HepG2 (cell line): Measurements from ENCODE around the gene THRA. TPM values are rescaled to one million over a fixed set of nuclear protein-coding genes. Genes with fewer than 3 reads are reported as not detected.

Source experiments
- ATAC-seq: fragments of 200-7000 bp; cut with Tn5 transposase; 3 replicates; pipeline ENCODE4 v1.9.1; 2020; ENCODE audit warnings: mild to moderate bottlenecking, moderate library complexity
- BruUV-seq: library from RNA; stranded (reverse); fragments of 400-500 nt; replicated peaks from 2 replicates; lab custom pipeline; 2021; lab: Mats Ljungman, UMichigan
- CTCF ChIA-PET: fragments of 300-600 bp; formaldehyde crosslinking; extraction: SDS; loops from one replicate; lab custom pipeline; 2021; ENCODE audit warnings: low total read pairs, inconsistent platforms, low intra/inter-chr PET ratio; lab: Yijun Ruan, JAX
- POLR2A ChIA-PET: fragments of 350-600 bp; sonication (Branson Sonifier 250); formaldehyde crosslinking; loops from one replicate; lab custom pipeline; 2020; ENCODE audit warnings: antibody characterized with exemption, inconsistent platforms; lab: Yijun Ruan, JAX
- DNase-seq: peaks from one replicate; pipeline ENCODE4 v3.0.0-alpha.2; 2015; ENCODE audit warnings: low spot score
- FAIRE-seq: peaks from 3 replicates; lab custom pipeline; 2011; peaks lifted over from hg19 to GRCh38; lab: Jason Lieb, UNC
- H2AFZ ChIP-seq: one replicate; pipeline ENCODE4 v1.6.1; 2011; ENCODE audit warnings: low read length, inconsistent platforms
- H3K27ac ChIP-seq: fragments of 300-600 bp; 3 replicates; pipeline ENCODE4 v1.8.0; 2011; ENCODE audit warnings: mixed run types, mild to moderate bottlenecking, mixed read lengths, low read length, inconsistent platforms; ENCODE audit not compliant: insufficient read depth; ENCODE audit errors: extremely low read length
- H3K27me3 ChIP-seq, 2 experiments: fragments of 200-600 bp in 1 of 2; 2 replicates in 1 of 2; 3 replicates in 1 of 2; pipeline versions ENCODE4 v1.6.0 to v1.8.0; 2011; ENCODE audit warnings: low read length in 2 of 2, mild to moderate bottlenecking in 2 of 2, moderate library complexity in 2 of 2, inconsistent platforms in 1 of 2; ENCODE audit not compliant: insufficient read depth in 2 of 2, control insufficient read depth in 1 of 2
- H3K36me3 ChIP-seq, 2 experiments: fragments of 200-600 bp in 1 of 2; replicated peaks in 1 of 2; 2 replicates in 1 of 2; 3 replicates in 1 of 2; pipeline versions ENCODE4 v1.5.1 to v1.8.0; 2011; ENCODE audit warnings: low read length in 2 of 2, inconsistent platforms in 1 of 2; ENCODE audit not compliant: insufficient read depth in 2 of 2, control insufficient read depth in 1 of 2
- H3K4me1 ChIP-seq: 2 replicates; pipeline ENCODE4 v1.5.1; 2012; ENCODE audit warnings: low read length, inconsistent platforms; ENCODE audit not compliant: insufficient read depth
- H3K4me2 ChIP-seq: 2 replicates; pipeline ENCODE4 v1.6.0; 2011; ENCODE audit warnings: low read depth, low read length, inconsistent platforms
- H3K4me3 ChIP-seq, 3 experiments: fragments of 200-600 bp in 1 of 3; sonication (generic), shearing (Covaris generic) in 1 of 3; replicated peaks in 1 of 3; 2 replicates each; pipeline ENCODE4 v1.5.1; 2011 to 2016; ENCODE audit warnings: low read length in 3 of 3, inconsistent platforms in 2 of 3, low read depth in 2 of 3, mild to moderate bottlenecking in 2 of 3, control low read depth in 1 of 3, mixed read lengths in 1 of 3; ENCODE audit not compliant: insufficient read depth in 1 of 3
- H3K79me2 ChIP-seq: one replicate; pipeline ENCODE4 v1.6.1; 2011; ENCODE audit warnings: low read length, inconsistent platforms; ENCODE audit not compliant: insufficient read depth
- H3K9ac ChIP-seq: 2 replicates; pipeline ENCODE4 v1.6.0; 2011; ENCODE audit warnings: mild to moderate bottlenecking, low read depth, low read length, inconsistent platforms; ENCODE audit not compliant: insufficient read depth
- H3K9me3 ChIP-seq: 2 replicates; pipeline ENCODE4 v1.5.1; 2012; ENCODE audit warnings: mild to moderate bottlenecking, low read length
- H4K20me1 ChIP-seq: 2 replicates; pipeline ENCODE4 v1.6.0; 2011; ENCODE audit warnings: inconsistent platforms, mild to moderate bottlenecking, low read length, moderate library complexity; ENCODE audit not compliant: insufficient read depth
- CENPX ChIP-seq: sonication (generic); formaldehyde crosslinking; IDR thresholded peaks from 2 replicates; pipeline ENCODE4 v1.9.0; 2021; ENCODE audit warnings: mild to moderate bottlenecking, missing genetic modification reagents, moderate library complexity
- PTBP1 ChIP-seq: fragments of 200-400 bp; formaldehyde crosslinking; IDR thresholded peaks from 2 replicates; pipeline ENCODE4 v1.6.1; 2018; ENCODE audit warnings: low read length, low read depth; ENCODE audit not compliant: poor library complexity, severe bottlenecking
- SMC3 ChIP-seq: IDR thresholded peaks from 2 replicates; pipeline ENCODE4 v1.6.1; 2011; ENCODE audit warnings: low read length, improper control_type of control experiment
- SPEN ChIP-seq: sonication (generic); formaldehyde crosslinking; IDR thresholded peaks from 2 replicates; pipeline ENCODE4 v1.5.1; 2020; ENCODE audit warnings: low read depth, mild to moderate bottlenecking, missing genetic modification reagents
- ZNF225 ChIP-seq: sonication (generic); formaldehyde crosslinking; IDR thresholded peaks from 2 replicates; pipeline ENCODE4 v1.4.0; 2020; ENCODE audit warnings: mild to moderate bottlenecking, missing genetic modification reagents
- WGBS: methylation state at CpG from one replicate; pipeline ENCODE4 v1.1.6; 2017; ENCODE audit warnings: low lambda C conversion rate; 5-methylcytosine and 5-hydroxymethylcytosine counted together
- in situ Hi-C: cut with HindIII; loops from 2 replicates; pipeline ENCODE4 v1.10.0; 2017; ENCODE audit warnings: low pct_unique_long_range_greater_than_20kb; ENCODE audit not compliant: extremely low pct_ligation_motif_present
- intact Hi-C: fragments of 100-400 bp; cut with micrococcal nuclease; formaldehyde crosslinking; loops from one replicate; pipeline ENCODE4 v1.10.0; 2022; ENCODE audit not compliant: unreplicated experiment
- polyA plus RNA-seq, 8 experiments: library from polyadenylated mRNA; depleted of rRNA in 3 of 8; stranded (reverse) in 7 of 8; unstranded in 1 of 8; fragments of >200 nt; fragmentation: Illumina TruSeq in 4 of 8; extraction: Trizol in 4 of 8; gene quantifications; 2 replicates each; pipeline versions ENCODE4 v1.2.1 to v1.2.3, GENCODE V29; 2011 to 2016; ENCODE audit warnings: low read depth in 4 of 8, missing spikeins in 1 of 8, mixed read lengths in 1 of 8; ENCODE audit not compliant: insufficient read depth in 1 of 8
- total RNA-seq, 5 experiments: library from RNA; depleted of rRNA; stranded (reverse); fragments of >200 nt; fragmentation: Illumina TruSeq; extraction: Trizol; gene quantifications; 2 replicates each; pipeline ENCODE4 v1.2.3, GENCODE V29; 2016; ENCODE audit warnings: low read depth in 1 of 5

THRA gene
- total and polyA plus RNA-seq, 2 of the 13 experiments (the other 11 are each of a cell fraction or from before 2014, with no cell fraction given): 8.0 to 9.9 TPM

DNA sequence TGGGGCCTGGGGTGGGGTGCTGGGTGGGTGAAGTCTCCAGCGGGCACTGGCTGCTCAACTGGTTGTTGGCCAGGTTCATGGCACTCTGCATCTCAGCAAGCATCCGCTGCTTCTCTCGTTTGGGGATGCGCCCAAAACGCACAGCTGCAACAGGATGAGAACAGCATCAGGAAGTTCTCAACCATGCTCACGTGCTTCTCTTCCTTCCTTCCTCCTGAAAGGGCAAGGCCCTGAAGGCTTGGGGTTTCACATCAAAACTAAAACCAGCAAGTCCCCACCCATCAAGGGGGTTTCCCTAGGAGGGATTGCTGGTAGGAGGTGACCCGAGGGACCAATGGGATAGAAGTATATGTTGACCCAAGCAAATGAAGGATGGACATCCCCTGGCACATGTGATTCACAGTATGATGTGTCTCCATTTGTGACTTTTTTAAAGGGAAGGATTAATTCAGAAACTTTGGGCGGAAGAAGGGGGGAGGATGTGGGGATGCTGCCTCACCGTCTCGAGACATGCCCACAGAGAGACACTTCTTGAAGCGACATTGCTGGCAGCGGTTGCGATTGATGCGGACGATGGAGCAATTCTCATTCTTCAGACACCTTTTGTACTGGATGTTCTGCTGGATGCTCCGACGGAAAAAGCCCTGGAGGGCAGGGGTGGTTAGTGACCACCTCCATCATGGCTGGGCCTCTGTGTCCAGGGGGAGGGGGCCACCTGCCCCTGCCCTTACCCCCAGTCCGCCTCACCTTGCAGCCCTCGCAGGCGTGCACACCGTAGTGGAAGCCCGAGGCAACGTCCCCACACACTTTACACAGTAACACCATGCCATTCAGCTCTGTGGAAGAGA is 33.4 kb downstream of the THRA start:
- H2AFZ ChIP-seq: no peak overlapping the region
- H3K4me1 ChIP-seq: peaks cover 38% of the 10 kb centered on the region
- H3K9me3 ChIP-seq: no peaks in the 10 kb centered on the region
- H3K9ac ChIP-seq: no peak overlapping the region
- H3K36me3 ChIP-seq: peaks cover 25 to 49% of the 10 kb centered on the region in 2 experiments
- H3K4me3 ChIP-seq: no peak overlapping the region
- TF ChIP-seq SMC3: no peak
- no peak for TF ChIP-seq CENPX (CRISPR knock-in tag)
- no peak for TF ChIP-seq PTBP1
- intact Hi-C loops: no loop called here
- H3K27ac ChIP-seq: no peak overlapping the region
- DNase-seq (no peak), FAIRE-seq (no peak), ATAC-seq (no peak)
- 97% methylated on average over 23 of the region's 23 CpGs for WGBS
- H3K27me3 ChIP-seq: no peaks in the 10 kb centered on the region; a peak in 1 of 5 replicates
- in situ Hi-C loops: no loop called here
- BruUV-seq: no TSS peak
- ChIA-PET CTCF (interaction anchor here (1.4 kb wide), 1 partner anchor 10 kb away, joined by 4 read pairs; no protein-coding TSS in a partner anchor), POLR2A (interaction anchor here (1.0 to 8.1 kb wide), 2 partner anchors 11 to 16 kb away, joined by 3 to 568 read pairs; no protein-coding TSS in a partner anchor)
- H3K4me2 ChIP-seq: no peak overlapping the region
- H3K79me2 ChIP-seq: peaks cover 18% of the 10 kb centered on the region
- H4K20me1 ChIP-seq: no peaks in the 10 kb centered on the region

DNA sequence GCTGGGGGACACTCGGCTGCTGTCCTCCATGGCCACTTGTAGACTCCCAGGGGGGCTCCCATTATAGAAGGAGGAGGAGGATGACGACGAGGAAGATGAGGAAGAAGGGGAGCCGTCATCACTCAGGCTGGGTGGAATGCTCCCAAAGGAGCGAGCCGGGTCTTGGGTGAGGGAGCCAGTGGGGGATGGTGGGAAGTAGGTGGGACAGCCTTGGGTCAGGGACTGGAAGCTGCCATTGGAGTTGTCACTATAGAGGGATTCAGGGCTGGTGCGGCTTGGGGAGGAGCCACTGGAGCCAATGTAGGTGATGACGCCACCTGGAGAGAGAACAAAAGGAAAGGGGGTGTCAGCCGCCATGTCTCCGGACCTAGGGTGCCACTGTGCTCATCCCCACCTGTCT is 34.3 kb downstream of the THRA start:
- CTCF ChIA-PET: interaction anchor here (1.4 kb wide), 1 partner anchor 10 kb away, joined by 4 read pairs; no protein-coding TSS in a partner anchor
- Histone ChIP-seq H3K9ac (0 out of 2 replicates have a peak overlapping the region, but pooled peaks have one; percentile 74), H3K27ac (peak overlapping the region; percentile 95), H3K9me3 (no peaks in the 10 kb centered on the region), H3K79me2 (peaks cover 18% of the 10 kb centered on the region), H3K4me1 (peaks cover 48% of the 10 kb centered on the region), H3K4me3 (no peak overlapping the region), H3K36me3 (peaks cover 25 to 49% of the 10 kb centered on the region in 2 experiments), H4K20me1 (no peaks in the 10 kb centered on the region), H3K27me3 (no peaks in the 10 kb centered on the region; a peak in 1 of 5 replicates), H2AFZ (no peak overlapping the region), H3K4me2 (peak overlapping the region; percentile 91; the same call in 1 of the 2 replicates)
- POLR2A ChIA-PET: interaction anchor here (0.6 to 8.1 kb wide), 4 partner anchors 15 to 118 kb away, joined by 4 to 568 read pairs (median 10); partner anchors contain the start of gene THRA
- in situ Hi-C loops: no loop called here
- BruUV-seq: no TSS peak
- DNase-seq (no peak), FAIRE-seq (no peak), ATAC-seq (no peak)
- intact Hi-C loops: no loop called here
- TF ChIP-seq SPEN (no peak), ZNF225 (CRISPR knock-in tag) (peak; percentile 57; the same call in 1 of the 2 replicates)
- 96% methylated on average over 9 of the region's 10 CpGs for WGBS
